ENCODE results near the gene COL8A2.

- TF ChIP-seq EZH2 (IDR thresholded peaks at IDR 0.05; ENCODE audit: borderline replicate concordance, insufficient read depth, low read length, poor library complexity, severe bottlenecking) (no peak), CTCF (IDR thresholded peaks at IDR 0.05; ENCODE audit: poor library complexity, severe bottlenecking) (no peak), POLR2AphosphoS5 (IDR thresholded peaks at IDR 0.05) (no peak), EP300 (conservative IDR thresholded peaks at IDR 0.05; ENCODE audit: poor library complexity, severe bottlenecking) (no peak)
Measured at GRCh38 chr1:36091141-36091540, 33.9 kb downstream of the COL8A2 start.

Measured in neural cell (in vitro differentiated cells).